BJ (cell line): Measurements from ENCODE around the gene SLC6A1. TPM values are rescaled to one million over a fixed set of nuclear protein-coding genes. Genes with fewer than 3 reads are reported as not detected.

Experiments used
- CTCF ChIA-PET: fragments of 350-600 bp; formaldehyde crosslinking; extraction: SDS; loops from one replicate; lab custom pipeline; 2021; ENCODE audit warnings: antibody characterized with exemption, inconsistent platforms; lab: Yijun Ruan, JAX
- POLR2A ChIA-PET: fragments of 300-600 bp; sonication (Branson Sonifier 250); formaldehyde crosslinking; extraction: SDS; loops from one replicate; lab custom pipeline; 2021; ENCODE audit warnings: antibody characterized with exemption; lab: Charles Lee
- DNase-seq: peaks from one replicate; pipeline ENCODE4 v3.0.0-alpha.2; 2011; ENCODE audit warnings: low read depth
- H3K27me3 ChIP-seq: 2 replicates; pipeline ENCODE4 v1.6.0; 2011; ENCODE audit warnings: low read length; ENCODE audit not compliant: control insufficient read depth, insufficient read depth
- H3K36me3 ChIP-seq: 2 replicates; pipeline ENCODE4 v1.5.1; 2011; ENCODE audit warnings: low read length; ENCODE audit not compliant: control insufficient read depth, insufficient read depth
- H3K4me3 ChIP-seq: 2 replicates; pipeline ENCODE4 v1.5.1; 2011; ENCODE audit warnings: low read depth, mild to moderate bottlenecking, control low read depth, low read length
- CTCF ChIP-seq: IDR thresholded peaks from 2 replicates; pipeline ENCODE4 v1.5.1; 2011; ENCODE audit warnings: low read depth, mild to moderate bottlenecking, control low read depth, inconsistent platforms, low read length, moderate library complexity; ENCODE audit not compliant: insufficient read depth
- polyA plus RNA-seq: library from polyadenylated mRNA; depleted of rRNA; stranded (reverse); fragments of >200 nt; gene quantifications from 2 replicates; pipeline ENCODE4 v1.2.3, GENCODE V29; 2011

The SLC6A1 gene
- polyA plus RNA-seq, 1 experiment, result not detected

GRCh38 chr3:10954740-10955139 is 37.8 kb upstream of the SLC6A1 start:
- POLR2A ChIA-PET, result no interaction called here
- no peak for TF ChIP-seq CTCF
- H3K4me3 ChIP-seq, result no peak overlapping the region
- H3K36me3 ChIP-seq, result no peaks in the 10 kb centered on the region
- H3K27me3 ChIP-seq, result peaks cover 7% of the 10 kb centered on the region
- no peak for DNase-seq
- CTCF ChIA-PET, result interaction anchor here (1.2 to 2.1 kb wide), 3 partner anchors 9 to 105 kb away, joined by 3 to 10 read pairs (median 4); no protein-coding TSS in a partner anchor

GRCh38 chr3:10955711-10956453 is 36.7 kb upstream of the SLC6A1 start:
- TF ChIP-seq CTCF, result no peak
- POLR2A ChIA-PET, result no interaction called here
- H3K4me3 ChIP-seq, result no peak overlapping the region
- CTCF ChIA-PET, result interaction anchor here (1.0 to 2.1 kb wide), 3 partner anchors 10 to 15 kb away, joined by 4 to 10 read pairs (median 7); no protein-coding TSS in a partner anchor
- DNase-seq, result no peak
- no peaks in the 10 kb centered on the region for H3K36me3 ChIP-seq
- H3K27me3 ChIP-seq, result peaks cover 7% of the 10 kb centered on the region

GRCh38 chr3:10956531-10956930 is 36.0 kb upstream of the SLC6A1 start:
- no peak for DNase-seq
- Histone ChIP-seq H3K27me3 (peaks cover 7% of the 10 kb centered on the region), H3K36me3 (no peaks in the 10 kb centered on the region), H3K4me3 (no peak overlapping the region)
- TF ChIP-seq CTCF, result no peak
- POLR2A ChIA-PET, result no interaction called here
- CTCF ChIA-PET, result interaction anchor here (1.0 to 1.4 kb wide), 2 partner anchors 11 to 15 kb away, joined by 4 to 7 read pairs; no protein-coding TSS in a partner anchor

GRCh38 chr3:10956986-10957385 is 35.6 kb upstream of the SLC6A1 start:
- CTCF ChIA-PET, result interaction anchor here (1.0 to 1.4 kb wide), 2 partner anchors 11 to 16 kb away, joined by 4 to 7 read pairs; no protein-coding TSS in a partner anchor
- Histone ChIP-seq H3K36me3 (no peaks in the 10 kb centered on the region), H3K4me3 (no peak overlapping the region), H3K27me3 (peaks cover 7% of the 10 kb centered on the region)
- no peak for TF ChIP-seq CTCF
- POLR2A ChIA-PET, result no interaction called here
- DNase-seq, result no peak

- CTCF ChIA-PET, result interaction anchor here (1.0 to 1.1 kb wide), 2 partner anchors 12 to 13 kb away, joined by 3 to 5 read pairs; no protein-coding TSS in a partner anchor
- POLR2A ChIA-PET, result no interaction called here
- Histone ChIP-seq H3K27me3 (peaks cover 7% of the 10 kb centered on the region), H3K4me3 (no peak overlapping the region), H3K36me3 (no peaks in the 10 kb centered on the region)
- no peak for DNase-seq
- no peak for TF ChIP-seq CTCF
These were observed 34.4 kb upstream of the SLC6A1 start for GRCh38 chr3:10957976-10958749.
